ENCODE results near the gene NTRK1. TPM values are rescaled to one million over a fixed set of nuclear protein-coding genes. Genes with fewer than 3 reads are reported as not detected.

The NTRK1 gene
- total RNA-seq, 1 experiment from 2014 or later = not detected

GRCh38 chr1:156847591-156848460, 12.8 kb upstream of the NTRK1 start:
- no peaks in the 10 kb centered on the region for H3K9me3 ChIP-seq (ENCODE audit: insufficient read depth, low read depth)

GRCh38 chr1:156848461-156849150, 12.1 kb upstream of the NTRK1 start:
- H3K4me2 ChIP-seq = no peak overlapping the region
- no peaks in the 10 kb centered on the region for H3K4me1 ChIP-seq (replicated peaks; ENCODE audit: insufficient read depth)
- H3F3A ChIP-seq (ENCODE audit: insufficient read depth, low read depth) = no peaks in the 10 kb centered on the region
- no peaks in the 10 kb centered on the region for H3K79me2 ChIP-seq (ENCODE audit: low read depth)
- no TSS peak for BruUV-seq (replicated peaks)
- ChIA-PET CTCF (interaction anchor here (0.6 to 1.4 kb wide), 4 partner anchors 11 to 42 kb away, joined by 3 to 9 read pairs (median 4); no protein-coding TSS in a partner anchor), POLR2A (ENCODE audit: unreplicated experiment) (no interaction called here)
- no peaks in the 10 kb centered on the region for H3K9me3 ChIP-seq (ENCODE audit: insufficient read depth, low read depth)
- H3K27me3 ChIP-seq (ENCODE audit: insufficient read depth, low read depth) = peaks cover 17% of the 10 kb centered on the region; the same call in 1 of the 2 replicates
- no peak overlapping the region for H3K27ac ChIP-seq
- H3K36me3 ChIP-seq (ENCODE audit: low read depth) = no peaks in the 10 kb centered on the region
- peak in 1 of 2 experiments; percentile 25 for DNase-seq
- H4K20me1 ChIP-seq (ENCODE audit: insufficient read depth) = no peaks in the 10 kb centered on the region; the same call in 1 of the 2 replicates
- H3K9me2 ChIP-seq (ENCODE audit: insufficient read depth) = no peaks in the 10 kb centered on the region
- no peak overlapping the region for H3K4me3 ChIP-seq
- intact Hi-C loops (cut with micrococcal nuclease; ENCODE audit: unreplicated experiment) = no loop called here
- TF ChIP-seq EZH2 (IDR thresholded peaks at IDR 0.05; ENCODE audit: low read depth) (no peak), CTCF (conservative IDR thresholded peaks at IDR 0.05) (no peak)
- H2AFZ ChIP-seq = no peak overlapping the region

More at GRCh38 chr1:156847591-156848460, 12.8 kb upstream of the NTRK1 start:
- Histone ChIP-seq H3K79me2 (ENCODE audit: low read depth) (no peaks in the 10 kb centered on the region), H3K4me3 (no peak overlapping the region), H3K9me2 (ENCODE audit: insufficient read depth) (no peaks in the 10 kb centered on the region), H3F3A (ENCODE audit: insufficient read depth, low read depth) (no peaks in the 10 kb centered on the region), H2AFZ (no peak overlapping the region), H4K20me1 (ENCODE audit: insufficient read depth) (no peaks in the 10 kb centered on the region; the same call in 1 of the 2 replicates), H3K36me3 (ENCODE audit: low read depth) (no peaks in the 10 kb centered on the region), H3K27me3 (ENCODE audit: insufficient read depth, low read depth) (peaks cover 20% of the 10 kb centered on the region; the same call in 1 of the 2 replicates), H3K4me1 (replicated peaks; ENCODE audit: insufficient read depth) (no peaks in the 10 kb centered on the region), H3K27ac (no peak overlapping the region), H3K4me2 (no peak overlapping the region)
- BruUV-seq (replicated peaks) = no TSS peak
- DNase-seq = no peak
- POLR2A ChIA-PET (ENCODE audit: unreplicated experiment) = no interaction called here
- TF ChIP-seq EZH2 (IDR thresholded peaks at IDR 0.05; ENCODE audit: low read depth) = no peak
- no peak for TF ChIP-seq CTCF (conservative IDR thresholded peaks at IDR 0.05)
- CTCF ChIA-PET = interaction anchor here (0.6 to 1.4 kb wide), 2 partner anchors 10 to 15 kb away, joined by 4 to 9 read pairs; no protein-coding TSS in a partner anchor
- intact Hi-C loops (cut with micrococcal nuclease; ENCODE audit: unreplicated experiment) = no loop called here

DNA sequence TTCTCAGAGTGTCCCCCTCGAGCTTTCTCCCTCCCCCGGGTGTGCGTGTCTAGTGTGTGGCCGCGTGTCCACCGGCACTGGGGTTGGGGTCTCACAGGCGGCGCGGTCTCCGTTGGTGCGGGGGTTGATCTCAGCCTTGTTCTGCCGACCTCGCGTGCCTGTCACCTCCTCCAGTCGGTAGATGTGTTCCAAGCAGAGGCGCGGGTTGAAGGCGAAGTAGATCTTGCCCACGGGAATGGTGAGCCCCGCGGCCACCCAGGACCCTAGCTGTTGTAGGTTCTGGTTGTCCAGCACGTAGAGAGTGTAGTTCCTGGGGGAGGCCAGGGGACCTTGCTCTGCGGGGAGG, 11.5 kb upstream of the NTRK1 start:
- H3K4me3 ChIP-seq = no peak overlapping the region
- no peaks in the 10 kb centered on the region for H3K4me1 ChIP-seq (replicated peaks; ENCODE audit: insufficient read depth)
- TF ChIP-seq CTCF (conservative IDR thresholded peaks at IDR 0.05) (no peak), EZH2 (IDR thresholded peaks at IDR 0.05; ENCODE audit: low read depth) (no peak)
- H3K4me2 ChIP-seq = no peak overlapping the region
- no peak overlapping the region for H3K27ac ChIP-seq
- DNase-seq = no peak
- ChIA-PET POLR2A (ENCODE audit: unreplicated experiment) (no interaction called here), CTCF (interaction anchor here (0.6 to 1.4 kb wide), 4 partner anchors 12 to 97 kb away, joined by 3 to 11 read pairs (median 4); no protein-coding TSS in a partner anchor)
- no peaks in the 10 kb centered on the region for H3K36me3 ChIP-seq (ENCODE audit: low read depth)
- BruUV-seq (replicated peaks) = no TSS peak
- no peak overlapping the region for H2AFZ ChIP-seq
- intact Hi-C loops (cut with micrococcal nuclease; ENCODE audit: unreplicated experiment) = no loop called here
- H3K9me2 ChIP-seq (ENCODE audit: insufficient read depth) = no peaks in the 10 kb centered on the region
- no peaks in the 10 kb centered on the region for H3K9me3 ChIP-seq (ENCODE audit: insufficient read depth, low read depth)
- H4K20me1 ChIP-seq (ENCODE audit: insufficient read depth) = no peaks in the 10 kb centered on the region; the same call in 1 of the 2 replicates
- peaks cover 17% of the 10 kb centered on the region; the same call in 1 of the 2 replicates for H3K27me3 ChIP-seq (ENCODE audit: insufficient read depth, low read depth)
- H3K79me2 ChIP-seq (ENCODE audit: low read depth) = no peaks in the 10 kb centered on the region
- H3F3A ChIP-seq (ENCODE audit: insufficient read depth, low read depth) = no peaks in the 10 kb centered on the region

All from PC-9 (cell line).